Jurkat, Clone E6-1 (cell line): ENCODE measurements around the gene THAP7.

ENCODE experiments used
- DNase-seq: peaks from one replicate; pipeline ENCODE4 v3.0.0-alpha.2; 2011; ENCODE audit warnings: low read depth, low spot score
- H3K4me3 ChIP-seq: 2 replicates; pipeline ENCODE4 v1.5.1; 2011; ENCODE audit warnings: mild to moderate bottlenecking, low read length, control low read depth, moderate library complexity

Gene THAP7

GRCh38 chr22:20956258-20957101 lies 45.4 kb downstream of the THAP7 start:
- no peak for DNase-seq
- no peak overlapping the region for H3K4me3 ChIP-seq

- H3K4me3 ChIP-seq, result no peak overlapping the region
- DNase-seq, result no peak
Measured at GRCh38 chr22:20955548-20955947, 46.4 kb downstream of the THAP7 start.

GRCh38 chr22:20953668-20954500 lies 48.0 kb downstream of the THAP7 start:
- DNase-seq, result no peak
- no peak overlapping the region for H3K4me3 ChIP-seq

DNA sequence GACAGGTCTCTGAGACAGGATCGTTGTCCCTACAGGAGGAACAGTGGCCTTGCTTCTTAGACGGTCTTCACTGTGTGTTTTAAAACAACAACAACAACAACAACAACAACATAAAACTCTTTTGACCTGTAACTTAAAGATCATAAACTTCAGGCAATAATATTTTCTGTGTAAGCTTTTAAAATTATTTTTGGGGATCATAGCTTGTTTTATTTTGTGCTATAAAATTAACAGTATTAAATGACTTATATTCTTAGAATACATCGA lies 48.6 kb downstream of the THAP7 start:
- no peak overlapping the region for H3K4me3 ChIP-seq
- DNase-seq, result no peak

- DNase-seq, result no peak
Measured at GRCh38 chr22:20952544-20953341, 49.2 kb downstream of the THAP7 start.

DNA sequence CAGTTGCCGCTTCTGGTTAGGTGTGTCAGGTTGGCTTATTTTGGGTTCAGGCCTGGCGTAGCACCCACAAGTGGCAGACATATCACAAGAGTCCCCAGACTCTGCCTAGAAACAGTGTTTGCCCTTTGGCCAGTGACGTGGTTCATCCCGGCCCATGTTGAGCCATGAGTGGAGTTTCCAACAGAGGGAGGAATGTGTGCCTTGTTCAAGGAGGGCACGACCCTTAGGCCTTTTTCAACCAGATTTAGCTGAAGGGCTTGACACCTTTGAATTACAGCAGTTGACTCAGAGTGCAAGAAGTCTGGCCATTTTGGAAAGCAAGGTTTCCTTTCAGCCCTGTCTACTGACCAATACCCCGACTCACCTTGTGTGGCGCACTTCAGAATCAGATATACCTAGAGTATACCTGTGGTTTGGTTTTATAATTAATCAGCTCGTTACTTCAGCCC lies 50.0 kb downstream of the THAP7 start:
- no peak overlapping the region for H3K4me3 ChIP-seq
- no peak for DNase-seq

More at GRCh38 chr22:20952544-20953341, 49.2 kb downstream of the THAP7 start:
- no peak overlapping the region for H3K4me3 ChIP-seq

GRCh38 chr22:20951151-20951931 lies 50.6 kb downstream of the THAP7 start:
- DNase-seq, result no peak
- no peak overlapping the region for H3K4me3 ChIP-seq

GRCh38 chr22:20949698-20950183 lies 52.2 kb downstream of the THAP7 start:
- peak; percentile 9 for DNase-seq
- no peak overlapping the region for H3K4me3 ChIP-seq
